ENCODE measurements around the gene WDR45. TPM values are rescaled to one million over a fixed set of nuclear protein-coding genes. Genes with fewer than 3 reads are reported as not detected.

WDR45 gene
- total and polyA plus RNA-seq, 2 of the 4 experiments (the other 2 are of a cell fraction): 40.7 to 67.4 TPM

- peak overlapping the region; percentile 66; the same call in 2 of the 3 replicates for H2BK15ac ChIP-seq (ENCODE audit: low read depth, low read length)
- CTCF ChIA-PET: no interaction called here
- peaks cover 22% of the 10 kb centered on the region for H3K36me3 ChIP-seq (ENCODE audit: control insufficient read depth, insufficient read depth, low read length)
- peak overlapping the region; percentile 90 for H3K9ac ChIP-seq (ENCODE audit: low read depth, low read length)
- H4K8ac ChIP-seq (ENCODE audit: low read depth in 2 of 2, low read length in 2 of 2): peak overlapping the region; percentile 84 to 93
- in situ Hi-C loops (cut with MboI; ENCODE audit: low sequenced_read_pairs) (no loop called here), intact Hi-C loops (cut with micrococcal nuclease) (loop anchor here (1.0 to 5.0 kb wide), 6 partner anchors 32 to 125 kb away; partner anchors contain the start of genes GRIPAP1, PIM2 and PRAF2), dilution Hi-C loops (cut with HindIII; ENCODE audit: low sequenced_read_pairs, unreplicated experiment) (no loop called here)
- H3K27me3 ChIP-seq (ENCODE audit: control insufficient read depth, insufficient read depth, low read length): no peaks in the 10 kb centered on the region
- H3K14ac ChIP-seq (replicated peaks; ENCODE audit: low read depth, low read length): peak overlapping the region; percentile 96
- H2AFZ ChIP-seq (replicated peaks; ENCODE audit: low read length, poor library complexity): peak overlapping the region; percentile 66
- H4K20me1 ChIP-seq (ENCODE audit: insufficient read depth, low read length): no peaks in the 10 kb centered on the region
- H3K4ac ChIP-seq (ENCODE audit: low read depth, low read length): peak overlapping the region; percentile 100
- peak overlapping the region; percentile 82 for H4K5ac ChIP-seq (ENCODE audit: low read depth, low read length)
- no peaks in the 10 kb centered on the region for H3K9me1 ChIP-seq (ENCODE audit: insufficient read depth, low read length)
- peak overlapping the region; percentile 99 for H3K56ac ChIP-seq (ENCODE audit: extremely low read depth, insufficient read depth, low read length)
- peak overlapping the region; percentile 95 for H2AK5ac ChIP-seq (ENCODE audit: low read depth, low read length)
- no TSS peak for BruUV-seq (replicated peaks)
- peaks cover 0 to 23% of the 10 kb centered on the region in 2 experiments; a peak in 2 of 4 replicates for H3K79me1 ChIP-seq (ENCODE audit: low read depth in 1 of 2, low read length in 2 of 2)
- peak overlapping the region; percentile 99 for H2AK9ac ChIP-seq (replicated peaks; ENCODE audit: low read depth, low read length, poor library complexity)
- H3K4me2 ChIP-seq (ENCODE audit: low read depth, low read length): peak overlapping the region; percentile 94
- DNase-seq (no peak), ATAC-seq (ENCODE audit: low read depth) (no peak; the same call in 1 of the 2 replicates)
- H3K27ac ChIP-seq (ENCODE audit: insufficient read depth, low read length): peak overlapping the region; percentile 98
- H3K18ac ChIP-seq (ENCODE audit: low read depth, low read length): peak overlapping the region; percentile 77
- H3K23ac ChIP-seq (ENCODE audit: low read depth, low read length): peak overlapping the region; percentile 100
- H3K4me3 ChIP-seq (ENCODE audit: insufficient read depth, low read depth, low read length): peak overlapping the region; percentile 60
- H2BK20ac ChIP-seq (ENCODE audit: low read depth, low read length): peak overlapping the region; percentile 36
- 22% methylated on average over 12 of the region's 29 CpGs; no CpG with 5 or more reads in 1 of the 2 experiments for WGBS, 2 experiments (ENCODE audit: extremely low coverage in 2 of 2, insufficient read length in 1 of 2)
- peak overlapping the region; percentile 96 for H2BK5ac ChIP-seq (ENCODE audit: low read depth, low read length, poor library complexity, severe bottlenecking)
- H3K9me3 ChIP-seq (ENCODE audit: control insufficient read depth, insufficient read depth, low read length): no peaks in the 10 kb centered on the region
- POLR2A ChIA-PET (ENCODE audit: unreplicated experiment): interaction anchor here (0.7 to 1.2 kb wide), 2 partner anchors 40 to 84 kb away, joined by 3 to 13 read pairs; partner anchors contain the start of gene GRIPAP1
- peak overlapping the region; percentile 95 for H2BK120ac ChIP-seq (ENCODE audit: low read depth, low read length)
- H3K4me1 ChIP-seq (ENCODE audit: control insufficient read depth, insufficient read depth, low read length): peaks cover 15% of the 10 kb centered on the region
- H4K91ac ChIP-seq (ENCODE audit: insufficient read depth, low read depth, low read length): peak overlapping the region; percentile 98
- TF ChIP-seq MAZ (IDR thresholded peaks at IDR 0.05; ENCODE audit: borderline replicate concordance, low read depth, low read length): no peak
- TF ChIP-seq NFE2L2 (IDR thresholded peaks at IDR 0.05; ENCODE audit: low read depth, low read length): no peak
- no peak for TF ChIP-seq SMC3 (IDR thresholded peaks at IDR 0.05; ENCODE audit: low read depth, low read length)
- no peak for TF ChIP-seq CEBPB (IDR thresholded peaks at IDR 0.05; ENCODE audit: low read depth, low read length)
- TF ChIP-seq, protein P1, sequence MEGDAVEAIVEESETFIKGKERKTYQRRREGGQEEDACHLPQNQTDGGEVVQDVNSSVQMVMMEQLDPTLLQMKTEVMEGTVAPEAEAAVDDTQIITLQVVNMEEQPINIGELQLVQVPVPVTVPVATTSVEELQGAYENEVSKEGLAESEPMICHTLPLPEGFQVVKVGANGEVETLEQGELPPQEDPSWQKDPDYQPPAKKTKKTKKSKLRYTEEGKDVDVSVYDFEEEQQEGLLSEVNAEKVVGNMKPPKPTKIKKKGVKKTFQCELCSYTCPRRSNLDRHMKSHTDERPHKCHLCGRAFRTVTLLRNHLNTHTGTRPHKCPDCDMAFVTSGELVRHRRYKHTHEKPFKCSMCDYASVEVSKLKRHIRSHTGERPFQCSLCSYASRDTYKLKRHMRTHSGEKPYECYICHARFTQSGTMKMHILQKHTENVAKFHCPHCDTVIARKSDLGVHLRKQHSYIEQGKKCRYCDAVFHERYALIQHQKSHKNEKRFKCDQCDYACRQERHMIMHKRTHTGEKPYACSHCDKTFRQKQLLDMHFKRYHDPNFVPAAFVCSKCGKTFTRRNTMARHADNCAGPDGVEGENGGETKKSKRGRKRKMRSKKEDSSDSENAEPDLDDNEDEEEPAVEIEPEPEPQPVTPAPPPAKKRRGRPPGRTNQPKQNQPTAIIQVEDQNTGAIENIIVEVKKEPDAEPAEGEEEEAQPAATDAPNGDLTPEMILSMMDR (conservative IDR thresholded peaks at IDR 0.05; ENCODE audit: low read depth, low read length): no peak
- TF ChIP-seq, protein P2, sequence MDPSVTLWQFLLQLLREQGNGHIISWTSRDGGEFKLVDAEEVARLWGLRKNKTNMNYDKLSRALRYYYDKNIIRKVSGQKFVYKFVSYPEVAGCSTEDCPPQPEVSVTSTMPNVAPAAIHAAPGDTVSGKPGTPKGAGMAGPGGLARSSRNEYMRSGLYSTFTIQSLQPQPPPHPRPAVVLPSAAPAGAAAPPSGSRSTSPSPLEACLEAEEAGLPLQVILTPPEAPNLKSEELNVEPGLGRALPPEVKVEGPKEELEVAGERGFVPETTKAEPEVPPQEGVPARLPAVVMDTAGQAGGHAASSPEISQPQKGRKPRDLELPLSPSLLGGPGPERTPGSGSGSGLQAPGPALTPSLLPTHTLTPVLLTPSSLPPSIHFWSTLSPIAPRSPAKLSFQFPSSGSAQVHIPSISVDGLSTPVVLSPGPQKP (IDR thresholded peaks at IDR 0.05; ENCODE audit: borderline replicate concordance, low read depth, low read length): no peak
- TF ChIP-seq RCOR1 (IDR thresholded peaks at IDR 0.05; ENCODE audit: insufficient replicate concordance, low read length): no peak
- TF ChIP-seq CHD1 (IDR thresholded peaks at IDR 0.05; ENCODE audit: low read depth, low read length): no peak
- TF ChIP-seq RAD21 (IDR thresholded peaks at IDR 0.05; ENCODE audit: low read length): no peak
- TF ChIP-seq, protein P3, sequence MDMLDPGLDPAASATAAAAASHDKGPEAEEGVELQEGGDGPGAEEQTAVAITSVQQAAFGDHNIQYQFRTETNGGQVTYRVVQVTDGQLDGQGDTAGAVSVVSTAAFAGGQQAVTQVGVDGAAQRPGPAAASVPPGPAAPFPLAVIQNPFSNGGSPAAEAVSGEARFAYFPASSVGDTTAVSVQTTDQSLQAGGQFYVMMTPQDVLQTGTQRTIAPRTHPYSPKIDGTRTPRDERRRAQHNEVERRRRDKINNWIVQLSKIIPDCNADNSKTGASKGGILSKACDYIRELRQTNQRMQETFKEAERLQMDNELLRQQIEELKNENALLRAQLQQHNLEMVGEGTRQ (IDR thresholded peaks at IDR 0.05; ENCODE audit: low read depth, low read length): no peak
- TF ChIP-seq POLR2A (IDR thresholded peaks at IDR 0.05; ENCODE audit: low read depth, low read length): no peak
- no peak for TF ChIP-seq BHLHE40 (IDR thresholded peaks at IDR 0.05; ENCODE audit: low read depth, low read length)
- no peak for TF ChIP-seq RFX5 (IDR thresholded peaks at IDR 0.05; ENCODE audit: low read depth, low read length)
- TF ChIP-seq MAFK (IDR thresholded peaks at IDR 0.05; ENCODE audit: low read depth, low read length): no peak
- TF ChIP-seq FOS (IDR thresholded peaks at IDR 0.05; ENCODE audit: low read depth, low read length): no peak
Measured at GRCh38 chrX:49042581-49043219, 37.0 kb downstream of the WDR45 start.

Data from IMR-90 (cell line).